OCI-LY3 (cell line): Measurements from ENCODE around the gene ACOT11.

Experiments
- H2AFZ ChIP-seq: fragments of 200-600, 300-600 bp; shearing (Covaris generic); 2 replicates; pipeline ENCODE4 v1.6.0; 2014; ENCODE audit warnings: antibody characterized with exemption, low read depth, low read length
- H3K27ac ChIP-seq: fragments of 200-600, 300-600 bp; sonication (generic); 2 replicates; pipeline ENCODE4 v1.5.1; 2014; ENCODE audit warnings: mild to moderate bottlenecking, low read length, moderate library complexity, mixed read lengths
- H3K27me3 ChIP-seq: fragments of 200-600, 300-600 bp; sonication (generic); 2 replicates; pipeline ENCODE4 v1.6.1; 2014; ENCODE audit warnings: low read depth, low read length, mixed read lengths
- H3K36me3 ChIP-seq: fragments of 200-600, 300-600 bp; sonication (generic); replicated peaks from 2 replicates; pipeline ENCODE3; 2014; ENCODE audit warnings: low read depth, low read length, mixed read lengths
- H3K4me1 ChIP-seq: fragments of 300-600, 200-600 bp; sonication (generic); 2 replicates; pipeline ENCODE4 v1.6.1; 2014; ENCODE audit warnings: low read length, mixed read lengths
- H3K4me2 ChIP-seq: fragments of 200-600, 300-600 bp; sonication (generic); 2 replicates; pipeline ENCODE4 v1.6.1; 2014; ENCODE audit warnings: low read length, mixed read lengths
- H3K4me3 ChIP-seq: fragments of 300-600, 200-600 bp; sonication (generic); 2 replicates; pipeline ENCODE4 v1.5.1; 2014; ENCODE audit warnings: antibody characterized with exemption, mild to moderate bottlenecking, low read length, moderate library complexity
- H3K79me2 ChIP-seq: fragments of 300-600, 200-600 bp; shearing (Covaris generic); 2 replicates; pipeline ENCODE4 v1.6.1; 2014; ENCODE audit warnings: mild to moderate bottlenecking, low read length, mixed read lengths
- H3K9ac ChIP-seq: fragments of 300-600, 200-600 bp; shearing (Covaris generic); 2 replicates; pipeline ENCODE4 v1.6.0; 2014; ENCODE audit warnings: mild to moderate bottlenecking, low read length, moderate library complexity
- H3K9me3 ChIP-seq: fragments of 200-600, 300-600 bp; shearing (Covaris generic); 2 replicates; pipeline ENCODE4 v1.6.1; 2014; ENCODE audit warnings: low read length, mixed read lengths; ENCODE audit not compliant: insufficient read depth
- H4K20me1 ChIP-seq: fragments of 200-600, 300-600 bp; sonication (generic); 2 replicates; pipeline ENCODE4 v1.6.1; 2016; ENCODE audit warnings: low read length, mixed read lengths; ENCODE audit not compliant: insufficient read depth
- CTCF ChIP-seq: fragments of 200-600, 300-600 bp; sonication (generic); IDR thresholded peaks from 2 replicates; pipeline ENCODE4 v1.5.1; 2014; ENCODE audit warnings: antibody characterized with exemption, low read length, low read depth
- EZH2phosphoT487 ChIP-seq: fragments of 200-600 bp; shearing (Covaris generic); IDR thresholded peaks from 2 replicates; pipeline ENCODE4 v1.6.1; 2018; ENCODE audit warnings: antibody characterized with exemption, mixed run types, low read depth

The ACOT11 gene

DNA sequence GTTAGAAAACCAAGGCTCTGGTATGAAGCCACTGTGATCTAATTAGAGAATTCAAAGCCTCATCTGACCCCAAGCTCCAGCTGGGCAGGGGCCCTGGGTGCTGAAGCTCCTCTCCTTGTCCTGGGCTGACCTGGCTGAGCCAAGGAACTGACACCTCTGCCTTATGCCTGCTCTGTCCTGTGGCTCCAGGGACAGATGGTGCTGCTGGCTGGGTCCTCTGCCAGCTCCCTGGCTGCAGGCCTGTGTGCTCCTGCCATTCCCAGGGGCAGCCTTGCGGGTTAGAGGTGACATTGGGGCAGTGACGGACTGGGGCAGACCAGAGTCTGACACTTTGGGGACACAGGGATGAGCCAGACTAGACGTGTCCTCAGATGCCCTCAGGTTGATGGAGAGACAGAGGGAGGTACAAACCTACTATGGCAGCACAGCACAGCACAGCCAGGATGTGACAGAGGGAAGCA, 11.8 kb downstream of the ACOT11 start:
- Histone ChIP-seq H3K27ac (no peak overlapping the region), H3K4me3 (no peak overlapping the region), H3K9ac (no peak overlapping the region), H3K4me2 (no peak overlapping the region), H3K9me3 (no peaks in the 10 kb centered on the region), H3K27me3 (peaks cover 7% of the 10 kb centered on the region; the same call in 1 of the 2 replicates), H4K20me1 (no peaks in the 10 kb centered on the region), H2AFZ (no peak overlapping the region), H3K4me1 (no peaks in the 10 kb centered on the region), H3K79me2 (no peaks in the 10 kb centered on the region), H3K36me3 (no peaks in the 10 kb centered on the region)
- TF ChIP-seq CTCF = no peak
- TF ChIP-seq EZH2phosphoT487 = no peak

GRCh38 chr1:54564312-54565112, 16.5 kb downstream of the ACOT11 start:
- TF ChIP-seq CTCF = no peak
- TF ChIP-seq EZH2phosphoT487 = no peak
- no peaks in the 10 kb centered on the region for H3K9me3 ChIP-seq
- H3K4me3 ChIP-seq = no peak overlapping the region
- no peaks in the 10 kb centered on the region for H3K79me2 ChIP-seq
- H3K27me3 ChIP-seq = no peaks in the 10 kb centered on the region
- H3K4me1 ChIP-seq = no peaks in the 10 kb centered on the region
- no peak overlapping the region for H2AFZ ChIP-seq
- H3K36me3 ChIP-seq = no peaks in the 10 kb centered on the region
- H3K4me2 ChIP-seq = no peak overlapping the region
- no peak overlapping the region for H3K9ac ChIP-seq
- H4K20me1 ChIP-seq = no peaks in the 10 kb centered on the region
- no peak overlapping the region for H3K27ac ChIP-seq

GRCh38 chr1:54565113-54565501, 17.1 kb downstream of the ACOT11 start:
- Histone ChIP-seq H3K4me1 (no peaks in the 10 kb centered on the region), H3K9ac (no peak overlapping the region), H4K20me1 (no peaks in the 10 kb centered on the region), H3K36me3 (no peaks in the 10 kb centered on the region), H3K4me2 (no peak overlapping the region), H3K27me3 (no peaks in the 10 kb centered on the region), H3K79me2 (no peaks in the 10 kb centered on the region), H3K4me3 (no peak overlapping the region), H2AFZ (no peak overlapping the region), H3K27ac (no peak overlapping the region), H3K9me3 (no peaks in the 10 kb centered on the region)
- TF ChIP-seq CTCF (no peak), EZH2phosphoT487 (no peak)

- no peaks in the 10 kb centered on the region for H3K36me3 ChIP-seq
- H3K9me3 ChIP-seq = no peaks in the 10 kb centered on the region
- no peak overlapping the region for H3K4me3 ChIP-seq
- no peaks in the 10 kb centered on the region for H3K4me1 ChIP-seq
- H3K9ac ChIP-seq = no peak overlapping the region
- no peak overlapping the region for H2AFZ ChIP-seq
- TF ChIP-seq CTCF (no peak), EZH2phosphoT487 (no peak)
- H4K20me1 ChIP-seq = no peaks in the 10 kb centered on the region
- H3K4me2 ChIP-seq = no peak overlapping the region
- no peaks in the 10 kb centered on the region for H3K79me2 ChIP-seq
- H3K27ac ChIP-seq = no peak overlapping the region
- H3K27me3 ChIP-seq = no peaks in the 10 kb centered on the region
Measured at GRCh38 chr1:54566438-54567141, 18.6 kb downstream of the ACOT11 start.
